Parathyroid adenoma (tissue), 2 donors: ENCODE results near the gene MIER2.
"Not testable (repeated sequence)": the region's sequence is repeated elsewhere in the genome, so short reads cannot be mapped to it uniquely, and the experiment has no call there.

ENCODE experiments used
- H2AFZ ChIP-seq: fragments of 300-600 bp; sonication (generic); one replicate; pipeline ENCODE4 v1.7.0; 2017; ENCODE audit warnings: antibody characterized with exemption, mild to moderate bottlenecking
- H3K27ac ChIP-seq: fragments of 300-600 bp; sonication (generic); one replicate; pipeline ENCODE4 v1.7.0; 2017
- H3K27me3 ChIP-seq: fragments of 300-600 bp; sonication (generic); one replicate; pipeline ENCODE4 v1.7.0; 2017; ENCODE audit warnings: low read length; ENCODE audit not compliant: control insufficient read depth, insufficient read depth
- H3K36me3 ChIP-seq: fragments of 300-600 bp; sonication (generic); one replicate; pipeline ENCODE4 v1.7.0; 2017; ENCODE audit warnings: low read length; ENCODE audit not compliant: control insufficient read depth, insufficient read depth
- H3K4me1 ChIP-seq: fragments of 300-600 bp; sonication (generic); one replicate; pipeline ENCODE4 v1.7.0; 2017; ENCODE audit warnings: control low read depth
- H3K4me2 ChIP-seq: fragments of 300-600 bp; sonication (generic); one replicate; pipeline ENCODE4 v1.7.0; 2017; ENCODE audit warnings: low read length
- H3K4me3 ChIP-seq: fragments of 300-600 bp; sonication (generic); one replicate; pipeline ENCODE4 v1.7.0; 2017; ENCODE audit warnings: low read depth, low read length
- H3K79me2 ChIP-seq: fragments of 300-600 bp; sonication (generic); one replicate; pipeline ENCODE4 v1.7.0; 2017; ENCODE audit warnings: control low read depth
- H3K9ac ChIP-seq: fragments of 300-600 bp; sonication (generic); one replicate; pipeline ENCODE4 v1.7.0; 2017; ENCODE audit warnings: mild to moderate bottlenecking
- H3K9me3 ChIP-seq: fragments of 300-600 bp; sonication (generic); one replicate; pipeline ENCODE4 v1.7.0; 2017; ENCODE audit warnings: low read length; ENCODE audit not compliant: control insufficient read depth
- CTCF ChIP-seq: fragments of 300-600 bp; sonication (generic); IDR thresholded peaks from one replicate; pipeline ENCODE4 v1.7.0; 2017; ENCODE audit warnings: antibody characterized with exemption, mild to moderate bottlenecking
- donor health status: primary hyperparathyroidism.

The MIER2 gene

GRCh38 chr19:262125-262524, 82.5 kb downstream of the MIER2 start:
- H3K36me3 ChIP-seq, result no peaks in the 10 kb centered on the region
- H3K4me1 ChIP-seq, result no peaks in the 10 kb centered on the region
- TF ChIP-seq CTCF, result no peak
- no peak overlapping the region for H3K4me3 ChIP-seq
- no peak overlapping the region for H2AFZ ChIP-seq
- no peaks in the 10 kb centered on the region for H3K27me3 ChIP-seq
- no peaks in the 10 kb centered on the region for H3K9me3 ChIP-seq
- no peak overlapping the region for H3K4me2 ChIP-seq
- H3K79me2 ChIP-seq, result no peaks in the 10 kb centered on the region
- H3K27ac ChIP-seq, result no peak overlapping the region
- H3K9ac ChIP-seq, result no peak overlapping the region

- H3K9ac ChIP-seq, result not testable (repeated sequence)
Observed at GRCh38 chr19:256804-257203, 87.8 kb downstream of the MIER2 start.

More at GRCh38 chr19:256804-257203, 87.8 kb downstream of the MIER2 start:
- H3K79me2 ChIP-seq, H3K4me1 ChIP-seq, H3K27ac ChIP-seq, H2AFZ ChIP-seq, H3K4me2 ChIP-seq, H3K27me3 ChIP-seq, H3K4me3 ChIP-seq, H3K9me3 ChIP-seq, H3K36me3 ChIP-seq: not testable (repeated sequence)
